HG03521 (cell line): Measurements from ENCODE around the gene TAOK2.

Experiments used
- ATAC-seq: cut with Tn5 transposase; IDR thresholded peaks from one replicate; pipeline ENCODE4 v1.9.1; 2021; ENCODE audit warnings: mild to moderate bottlenecking, moderate library complexity; ENCODE audit not compliant: unreplicated experiment

The TAOK2 gene

GRCh38 chr16:29986931-29987330, 13.3 kb downstream of the TAOK2 start:
- ATAC-seq = no peak

DNA sequence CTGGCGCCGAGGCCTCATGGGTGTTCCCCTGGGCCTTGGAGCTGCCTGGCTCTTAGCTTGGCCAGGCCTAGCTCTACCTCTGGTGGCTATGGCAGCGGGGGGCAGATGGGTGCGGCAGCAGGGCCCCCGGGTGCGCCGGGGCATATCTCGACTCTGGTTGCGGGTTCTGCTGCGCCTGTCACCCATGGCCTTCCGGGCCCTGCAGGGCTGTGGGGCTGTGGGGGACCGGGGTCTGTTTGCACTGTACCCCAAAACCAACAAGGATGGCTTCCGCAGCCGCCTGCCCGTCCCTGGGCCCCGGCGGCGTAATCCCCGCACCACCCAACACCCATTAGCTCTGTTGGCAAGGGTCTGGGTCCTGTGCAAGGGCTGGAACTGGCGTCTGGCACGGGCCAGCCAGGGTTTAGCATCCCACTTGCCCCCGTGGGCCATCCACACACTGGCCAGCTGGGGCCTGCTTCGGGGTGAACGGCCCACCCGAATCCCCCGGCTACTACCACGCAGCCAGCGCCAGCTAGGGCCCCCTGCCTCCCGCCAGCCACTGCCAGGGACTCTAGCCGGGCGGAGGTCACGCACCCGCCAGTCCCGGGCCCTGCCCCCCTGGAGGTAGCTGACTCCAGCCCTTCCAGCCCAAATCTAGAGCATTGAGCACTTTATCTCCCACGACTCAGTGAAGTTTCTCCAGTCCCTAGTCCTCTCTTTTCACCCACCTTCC, 13.9 kb downstream of the TAOK2 start:
- no peak for ATAC-seq

- ATAC-seq = no peak
These were observed 14.8 kb downstream of the TAOK2 start for GRCh38 chr16:29988346-29989075.

GRCh38 chr16:29989111-29989858, 15.6 kb downstream of the TAOK2 start:
- ATAC-seq = no peak

DNA sequence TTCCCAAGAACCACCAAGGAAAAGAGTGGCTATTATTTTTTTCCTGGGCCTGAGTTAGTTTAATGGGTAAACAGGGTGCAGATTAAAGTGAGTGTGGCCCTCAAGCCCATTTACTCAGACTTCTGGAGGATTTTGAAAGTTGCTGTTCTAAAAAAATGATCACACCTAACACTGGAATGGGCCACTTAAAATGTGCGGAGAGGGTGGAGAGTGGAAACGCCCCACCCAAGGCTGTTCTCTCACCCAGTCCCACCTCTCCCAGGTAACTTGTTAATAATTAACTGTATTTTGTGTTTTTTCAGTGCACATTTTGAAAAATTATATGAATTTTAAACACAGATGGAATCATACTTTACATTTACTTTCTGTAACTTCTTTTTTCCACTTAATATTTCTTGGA, 16.4 kb downstream of the TAOK2 start:
- no peak for ATAC-seq

DNA sequence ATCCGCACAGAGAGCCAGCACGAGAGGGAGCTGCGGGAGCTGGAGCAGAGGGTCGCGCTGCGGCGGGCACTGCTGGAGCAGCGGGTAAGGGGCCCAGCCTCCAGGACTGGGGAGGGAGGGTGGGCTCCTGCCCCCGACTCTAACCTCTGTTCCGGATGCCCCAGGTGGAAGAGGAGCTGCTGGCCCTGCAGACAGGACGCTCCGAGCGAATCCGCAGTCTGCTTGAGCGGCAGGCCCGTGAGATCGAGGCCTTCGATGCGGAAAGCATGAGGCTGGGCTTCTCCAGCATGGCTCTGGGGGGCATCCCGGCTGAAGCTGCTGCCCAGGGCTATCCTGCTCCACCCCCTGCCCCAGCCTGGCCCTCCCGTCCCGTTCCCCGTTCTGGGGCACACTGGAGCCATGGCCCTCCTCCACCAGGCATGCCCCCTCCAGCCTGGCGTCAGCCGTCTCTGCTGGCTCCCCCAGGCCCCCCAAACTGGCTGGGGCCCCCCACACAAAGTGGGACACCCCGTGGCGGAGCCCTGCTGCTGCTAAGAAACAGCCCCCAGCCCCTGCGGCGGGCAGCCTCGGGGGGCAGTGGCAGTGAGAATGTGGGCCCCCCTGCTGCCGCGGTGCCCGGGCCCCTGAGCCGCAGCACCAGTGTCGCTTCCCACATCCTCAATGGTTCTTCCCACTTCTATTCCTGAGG, 17.4 kb downstream of the TAOK2 start:
- no peak for ATAC-seq

DNA sequence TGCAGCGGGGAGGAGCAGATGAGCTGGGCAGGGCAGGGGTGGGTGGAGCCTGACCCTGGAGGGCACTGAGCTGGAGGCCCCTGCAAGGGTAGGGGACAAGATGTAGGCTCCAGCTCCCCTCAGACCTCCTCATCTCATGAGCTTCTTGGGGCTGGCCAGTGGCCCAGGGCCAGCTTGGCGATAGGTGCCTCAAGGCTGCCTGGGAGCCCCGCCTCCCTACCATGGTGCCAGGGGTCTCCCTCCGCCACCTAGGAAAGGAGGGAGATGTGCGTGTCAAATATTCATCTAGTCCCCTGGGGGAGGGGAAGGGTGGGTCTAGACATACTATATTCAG, 17.9 kb downstream of the TAOK2 start:
- no peak for ATAC-seq

- no peak for ATAC-seq
These were observed 18.8 kb downstream of the TAOK2 start for GRCh38 chr16:29992344-29992967.

DNA sequence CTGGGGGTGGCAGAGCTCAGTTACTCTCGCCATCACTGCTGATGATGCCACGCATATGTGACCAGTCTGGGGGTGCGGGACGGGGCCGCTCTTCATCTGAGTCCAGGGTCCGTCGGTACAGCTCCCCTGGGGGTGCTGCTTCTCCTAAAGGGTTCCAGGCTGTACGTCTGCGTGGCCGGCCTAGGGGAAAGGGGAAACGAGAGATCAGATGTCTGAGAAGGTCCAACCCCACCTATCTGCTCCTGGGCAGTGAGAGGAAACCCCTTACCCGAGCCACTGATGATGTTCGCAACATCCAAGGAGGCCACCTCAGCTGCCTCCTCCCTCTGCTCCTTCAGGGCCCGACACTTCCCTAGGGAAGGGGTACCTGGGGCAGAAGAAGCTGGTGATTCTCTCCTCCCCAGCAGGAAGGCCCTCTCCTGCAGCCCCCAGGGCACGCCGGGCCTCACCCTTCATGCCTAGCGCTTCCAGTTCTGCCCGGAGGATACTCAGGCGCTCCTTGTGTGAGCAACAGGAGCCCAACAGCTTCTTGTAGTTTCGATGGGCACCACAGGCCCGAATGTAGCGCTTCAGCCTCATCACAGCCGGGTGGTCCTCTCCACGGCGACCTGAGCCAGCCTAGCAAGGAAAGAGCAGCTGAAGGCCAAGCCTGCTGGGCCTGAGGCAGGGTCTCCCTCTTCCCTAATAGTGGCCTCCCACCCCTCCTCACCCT, 19.7 kb downstream of the TAOK2 start:
- no peak for ATAC-seq

GRCh38 chr16:29993903-29994599, 20.4 kb downstream of the TAOK2 start:
- ATAC-seq = no peak

- no peak for ATAC-seq
These were observed 21.1 kb downstream of the TAOK2 start for GRCh38 chr16:29994600-29995323.

GRCh38 chr16:29995324-29995910, 21.7 kb downstream of the TAOK2 start, which contains the start of gene HIRIP3:
TSS of gene HIRIP3 (minus strand) at chr16:29995617. CDS start at chr16:29995605, 12 bp downstream.
- peak; percentile 46 for ATAC-seq

GRCh38 chr16:29995911-29996765, 22.5 kb downstream of the TAOK2 start, which contains the start of gene INO80E:
TSS of gene INO80E (plus strand) at chr16:29996241. CDS start at chr16:29996311, 70 bp downstream.
- peak; percentile 90 for ATAC-seq

- no peak for ATAC-seq
These were observed 23.1 kb downstream of the TAOK2 start for GRCh38 chr16:29996766-29997250.

DNA sequence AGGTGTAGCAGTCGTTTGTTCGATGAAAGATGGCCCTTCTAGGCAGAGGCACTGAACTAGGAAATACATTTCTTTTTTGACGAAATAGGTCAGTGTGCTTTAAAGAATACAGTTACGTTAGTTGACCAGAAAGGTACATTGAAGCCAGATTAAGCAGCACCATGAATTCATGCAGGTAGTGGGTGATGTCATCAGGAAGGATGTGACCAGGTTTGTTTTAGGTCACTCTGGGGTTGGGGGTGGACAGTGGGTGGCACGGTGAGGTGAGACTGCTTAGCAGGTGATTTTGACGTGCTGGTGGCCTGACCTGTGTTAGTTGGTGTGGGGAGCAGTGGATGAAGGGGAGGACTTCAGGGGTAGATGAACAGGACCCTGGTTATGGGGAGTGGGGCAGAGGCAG, 25.9 kb downstream of the TAOK2 start:
- no peak for ATAC-seq

GRCh38 chr16:30000735-30001631, 27.3 kb downstream of the TAOK2 start:
- ATAC-seq = no peak
